Suprapubic skin (tissue), 3 donors: ENCODE measurements around the gene TPSD1.

ENCODE experiments used
- POLR2A ChIP-seq, 2 donors: fragments of 450-650 bp; IDR thresholded peaks; one replicate each; pipeline ENCODE4 v1.6.1; 2017; ENCODE audit warnings: antibody characterized with exemption in 2 of 2, mild to moderate bottlenecking in 2 of 2, moderate library complexity in 2 of 2
- TF ChIP-seq, protein P1 (sequence below), 2 donors: fragments of 200-600 bp in 1 of 2; fragments of 450-650 bp in 1 of 2; sonication (generic) in 1 of 2; IDR thresholded peaks; one replicate each; pipeline ENCODE4 v1.5.1; 2016 to 2019; ENCODE audit warnings: antibody characterized with exemption in 2 of 2, mild to moderate bottlenecking in 1 of 2, moderate library complexity in 1 of 2

DNA sequence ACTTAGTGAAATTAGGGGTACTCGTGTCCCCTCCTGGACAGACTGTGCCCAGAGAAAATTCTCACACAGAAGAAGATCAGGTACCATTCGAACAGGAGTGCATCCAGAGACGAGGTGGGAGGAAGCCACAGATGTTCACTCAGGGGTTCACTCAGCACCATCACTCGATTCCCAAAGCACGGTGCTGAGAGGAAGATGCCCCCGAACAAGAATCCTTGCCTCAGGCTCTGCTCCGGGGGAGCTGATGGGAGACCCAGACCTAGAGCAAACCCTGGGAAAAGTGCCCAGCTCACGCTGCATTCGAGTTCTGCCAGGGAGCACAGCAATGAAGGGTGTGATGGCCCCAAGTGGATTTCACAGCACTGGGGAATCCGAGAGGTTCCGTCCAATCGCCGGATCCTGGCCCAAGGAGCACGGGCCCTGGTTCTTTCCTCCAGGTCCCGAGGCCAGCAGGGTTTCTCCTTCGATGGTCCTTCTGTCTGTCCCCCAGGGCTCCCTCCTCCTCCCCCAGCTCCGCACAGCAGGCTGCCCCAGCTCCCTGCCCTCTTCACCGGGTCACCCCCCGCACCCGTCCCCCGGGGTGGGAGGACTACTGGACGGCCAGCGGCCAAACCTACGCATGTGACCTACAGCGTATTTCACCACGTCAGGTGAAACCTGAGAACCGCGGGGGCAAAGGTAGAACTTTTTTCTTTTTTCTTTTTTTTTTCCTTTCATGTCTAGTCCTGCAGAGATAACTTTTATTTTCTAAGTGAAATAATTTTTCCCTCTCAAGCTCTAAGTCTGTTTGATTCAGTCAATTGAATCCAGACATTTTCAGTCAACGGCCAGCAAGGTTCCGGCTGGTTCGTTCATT lies 43.4 kb downstream of the TPSD1 start:
- TF ChIP-seq, protein P1, sequence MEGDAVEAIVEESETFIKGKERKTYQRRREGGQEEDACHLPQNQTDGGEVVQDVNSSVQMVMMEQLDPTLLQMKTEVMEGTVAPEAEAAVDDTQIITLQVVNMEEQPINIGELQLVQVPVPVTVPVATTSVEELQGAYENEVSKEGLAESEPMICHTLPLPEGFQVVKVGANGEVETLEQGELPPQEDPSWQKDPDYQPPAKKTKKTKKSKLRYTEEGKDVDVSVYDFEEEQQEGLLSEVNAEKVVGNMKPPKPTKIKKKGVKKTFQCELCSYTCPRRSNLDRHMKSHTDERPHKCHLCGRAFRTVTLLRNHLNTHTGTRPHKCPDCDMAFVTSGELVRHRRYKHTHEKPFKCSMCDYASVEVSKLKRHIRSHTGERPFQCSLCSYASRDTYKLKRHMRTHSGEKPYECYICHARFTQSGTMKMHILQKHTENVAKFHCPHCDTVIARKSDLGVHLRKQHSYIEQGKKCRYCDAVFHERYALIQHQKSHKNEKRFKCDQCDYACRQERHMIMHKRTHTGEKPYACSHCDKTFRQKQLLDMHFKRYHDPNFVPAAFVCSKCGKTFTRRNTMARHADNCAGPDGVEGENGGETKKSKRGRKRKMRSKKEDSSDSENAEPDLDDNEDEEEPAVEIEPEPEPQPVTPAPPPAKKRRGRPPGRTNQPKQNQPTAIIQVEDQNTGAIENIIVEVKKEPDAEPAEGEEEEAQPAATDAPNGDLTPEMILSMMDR (IDR thresholded peaks at IDR 0.05): no peak
- no peak for TF ChIP-seq POLR2A (IDR thresholded peaks at IDR 0.05)
